ENCODE data around the gene SPOP.

SPOP gene

DNA sequence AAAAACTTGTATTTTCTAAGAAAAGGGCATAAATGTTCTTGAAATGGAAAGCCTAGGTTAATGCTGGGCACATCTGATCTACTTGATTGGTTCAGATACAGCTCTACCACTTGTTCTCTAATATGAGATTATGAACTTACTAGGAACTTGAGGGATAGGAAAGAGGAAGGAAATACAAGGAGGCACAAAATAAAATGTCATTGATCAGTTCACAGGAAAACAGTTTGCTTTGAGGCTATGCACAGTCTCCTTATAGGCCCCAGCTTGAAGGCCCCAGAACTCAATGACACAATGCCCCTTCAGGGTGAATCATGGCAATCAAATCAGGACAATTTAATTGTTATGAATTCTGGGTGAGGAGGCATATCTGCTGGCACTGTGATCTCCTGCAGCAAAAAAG, 75.1 kb downstream of the SPOP start:
- Histone ChIP-seq H3K9me3 (ENCODE audit: insufficient read depth, low read length) (no peaks in the 10 kb centered on the region), H3K36me3 (ENCODE audit: low read length) (peaks cover 14% of the 10 kb centered on the region; the same call in 1 of the 2 replicates), H3K9ac (ENCODE audit: low read length) (no peak overlapping the region), H2AFZ (ENCODE audit: low read depth, low read length, severe bottlenecking) (no peak overlapping the region), H3K4me3 (ENCODE audit: insufficient read depth, low read length, poor library complexity, severe bottlenecking) (no peak overlapping the region), H4K20me1 (ENCODE audit: low read depth, low read length) (no peaks in the 10 kb centered on the region), H3K9me2 (replicated peaks; ENCODE audit: insufficient read depth, low read length) (no peaks in the 10 kb centered on the region), H3K27me3 (ENCODE audit: low read length) (no peaks in the 10 kb centered on the region), H3K27ac (ENCODE audit: low read depth, low read length) (no peak overlapping the region), H3K4me2 (ENCODE audit: low read depth, low read length, poor library complexity, severe bottlenecking) (no peak overlapping the region), H3K79me2 (ENCODE audit: insufficient read depth, low read length) (no peaks in the 10 kb centered on the region), H3F3A (ENCODE audit: insufficient read depth) (no peaks in the 10 kb centered on the region)
- no peak for TF ChIP-seq EZH2phosphoT487 (conservative IDR thresholded peaks at IDR 0.05; ENCODE audit: low read length)
- TF ChIP-seq, protein P1, sequence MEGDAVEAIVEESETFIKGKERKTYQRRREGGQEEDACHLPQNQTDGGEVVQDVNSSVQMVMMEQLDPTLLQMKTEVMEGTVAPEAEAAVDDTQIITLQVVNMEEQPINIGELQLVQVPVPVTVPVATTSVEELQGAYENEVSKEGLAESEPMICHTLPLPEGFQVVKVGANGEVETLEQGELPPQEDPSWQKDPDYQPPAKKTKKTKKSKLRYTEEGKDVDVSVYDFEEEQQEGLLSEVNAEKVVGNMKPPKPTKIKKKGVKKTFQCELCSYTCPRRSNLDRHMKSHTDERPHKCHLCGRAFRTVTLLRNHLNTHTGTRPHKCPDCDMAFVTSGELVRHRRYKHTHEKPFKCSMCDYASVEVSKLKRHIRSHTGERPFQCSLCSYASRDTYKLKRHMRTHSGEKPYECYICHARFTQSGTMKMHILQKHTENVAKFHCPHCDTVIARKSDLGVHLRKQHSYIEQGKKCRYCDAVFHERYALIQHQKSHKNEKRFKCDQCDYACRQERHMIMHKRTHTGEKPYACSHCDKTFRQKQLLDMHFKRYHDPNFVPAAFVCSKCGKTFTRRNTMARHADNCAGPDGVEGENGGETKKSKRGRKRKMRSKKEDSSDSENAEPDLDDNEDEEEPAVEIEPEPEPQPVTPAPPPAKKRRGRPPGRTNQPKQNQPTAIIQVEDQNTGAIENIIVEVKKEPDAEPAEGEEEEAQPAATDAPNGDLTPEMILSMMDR (IDR thresholded peaks at IDR 0.05; ENCODE audit: insufficient read depth, low read length, poor library complexity, severe bottlenecking): no peak

DNA sequence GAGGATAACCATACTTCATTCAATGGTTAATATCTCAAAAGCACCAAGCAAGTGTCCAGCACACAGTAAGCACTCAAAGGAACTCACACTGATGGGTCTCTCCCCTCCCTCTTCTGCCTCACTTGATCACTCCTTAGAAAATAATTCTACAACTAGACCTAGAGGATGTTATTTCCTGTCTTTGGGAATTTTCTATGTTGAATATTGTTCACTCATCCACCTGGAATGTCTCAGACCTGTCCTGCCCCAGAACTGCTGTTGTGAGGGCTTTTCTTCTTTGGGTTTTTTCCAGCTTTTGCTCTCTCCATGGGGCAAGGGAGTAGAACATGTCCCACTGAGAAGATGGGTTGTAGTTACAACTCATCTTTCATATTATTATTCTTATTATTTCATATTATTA, 76.9 kb downstream of the SPOP start:
- Histone ChIP-seq H3K36me3 (ENCODE audit: low read length) (peaks cover 10% of the 10 kb centered on the region; the same call in 1 of the 2 replicates), H3K4me3 (ENCODE audit: insufficient read depth, low read length, poor library complexity, severe bottlenecking) (no peak overlapping the region), H3K27me3 (ENCODE audit: low read length) (no peaks in the 10 kb centered on the region), H2AFZ (ENCODE audit: low read depth, low read length, severe bottlenecking) (no peak overlapping the region), H3K4me2 (ENCODE audit: low read depth, low read length, poor library complexity, severe bottlenecking) (no peak overlapping the region), H3K27ac (ENCODE audit: low read depth, low read length) (no peak overlapping the region), H3K9me2 (replicated peaks; ENCODE audit: insufficient read depth, low read length) (no peaks in the 10 kb centered on the region), H3K79me2 (ENCODE audit: insufficient read depth, low read length) (no peaks in the 10 kb centered on the region), H3K9me3 (ENCODE audit: insufficient read depth, low read length) (no peaks in the 10 kb centered on the region), H3F3A (ENCODE audit: insufficient read depth) (no peaks in the 10 kb centered on the region), H3K9ac (ENCODE audit: low read length) (no peak overlapping the region), H4K20me1 (ENCODE audit: low read depth, low read length) (no peaks in the 10 kb centered on the region)
- TF ChIP-seq, protein P1 (IDR thresholded peaks at IDR 0.05; ENCODE audit: insufficient read depth, low read length, poor library complexity, severe bottlenecking): no peak
- no peak for TF ChIP-seq EZH2phosphoT487 (conservative IDR thresholded peaks at IDR 0.05; ENCODE audit: low read length)

DNA sequence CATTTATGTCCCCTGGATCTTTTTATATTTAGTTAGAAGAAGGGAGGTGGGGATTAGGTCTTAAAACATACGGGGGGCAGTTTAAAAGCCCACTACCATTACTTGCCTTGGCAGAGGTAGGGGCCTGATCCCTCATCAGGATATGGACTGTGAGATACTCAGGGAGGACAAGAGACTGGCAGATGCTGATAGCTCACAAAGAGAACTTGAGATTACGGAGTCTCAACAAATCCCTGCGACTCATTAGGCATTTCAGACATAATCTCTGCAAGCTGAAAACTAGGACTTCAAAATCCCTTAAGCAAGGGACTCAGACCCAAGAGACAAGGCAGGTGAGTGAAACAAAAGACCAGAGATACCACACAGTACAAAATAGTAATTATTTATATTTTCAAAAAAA, 79.0 kb downstream of the SPOP start:
- no peaks in the 10 kb centered on the region for H3K27me3 ChIP-seq (ENCODE audit: low read length)
- no peaks in the 10 kb centered on the region for H3K9me3 ChIP-seq (ENCODE audit: insufficient read depth, low read length)
- H3K79me2 ChIP-seq (ENCODE audit: insufficient read depth, low read length): no peaks in the 10 kb centered on the region
- TF ChIP-seq, protein P1 (IDR thresholded peaks at IDR 0.05; ENCODE audit: insufficient read depth, low read length, poor library complexity, severe bottlenecking): no peak
- no peak for TF ChIP-seq EZH2phosphoT487 (conservative IDR thresholded peaks at IDR 0.05; ENCODE audit: low read length)
- H3F3A ChIP-seq (ENCODE audit: insufficient read depth): no peaks in the 10 kb centered on the region
- no peak overlapping the region for H3K4me2 ChIP-seq (ENCODE audit: low read depth, low read length, poor library complexity, severe bottlenecking)
- no peak overlapping the region for H2AFZ ChIP-seq (ENCODE audit: low read depth, low read length, severe bottlenecking)
- no peak overlapping the region for H3K9ac ChIP-seq (ENCODE audit: low read length)
- peaks cover 10% of the 10 kb centered on the region; the same call in 1 of the 2 replicates for H3K36me3 ChIP-seq (ENCODE audit: low read length)
- no peaks in the 10 kb centered on the region for H3K9me2 ChIP-seq (replicated peaks; ENCODE audit: insufficient read depth, low read length)
- H4K20me1 ChIP-seq (ENCODE audit: low read depth, low read length): no peaks in the 10 kb centered on the region
- H3K27ac ChIP-seq (ENCODE audit: low read depth, low read length): no peak overlapping the region
- no peak overlapping the region for H3K4me3 ChIP-seq (ENCODE audit: insufficient read depth, low read length, poor library complexity, severe bottlenecking)

Data from SU-DHL-6 (cell line).